Stromal cell of bone marrow (primary cell): ENCODE results near the gene STK17A.
"Not testable (repeated sequence)": the region's sequence is repeated elsewhere in the genome, so short reads cannot be mapped to it uniquely, and the experiment has no call there.

Experiments used
- DNase-seq: peaks from one replicate; pipeline ENCODE4 v3.0.0-alpha.2; 2012; ENCODE audit warnings: low read depth

The STK17A gene

DNA sequence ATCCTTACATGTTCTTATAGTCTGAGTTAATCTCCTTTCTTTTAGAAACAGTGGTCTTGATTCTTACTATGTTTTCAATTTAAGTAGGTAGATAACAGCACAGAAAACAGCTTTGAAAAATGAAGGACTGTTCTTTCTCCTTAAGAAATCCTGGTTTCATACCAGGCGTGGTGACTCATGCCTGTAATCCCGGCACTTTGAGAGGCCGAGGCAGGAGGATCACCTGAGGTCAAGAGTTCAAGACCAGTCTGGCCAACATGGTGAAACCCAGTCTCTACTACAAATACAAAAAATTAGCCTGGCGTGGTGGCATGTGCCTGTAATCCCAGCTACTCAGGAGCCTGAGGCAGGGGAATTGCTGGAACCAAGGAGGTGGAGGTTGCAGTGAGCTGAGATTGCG, 13.5 kb downstream of the STK17A start:
- DNase-seq, result not testable (repeated sequence)

DNA sequence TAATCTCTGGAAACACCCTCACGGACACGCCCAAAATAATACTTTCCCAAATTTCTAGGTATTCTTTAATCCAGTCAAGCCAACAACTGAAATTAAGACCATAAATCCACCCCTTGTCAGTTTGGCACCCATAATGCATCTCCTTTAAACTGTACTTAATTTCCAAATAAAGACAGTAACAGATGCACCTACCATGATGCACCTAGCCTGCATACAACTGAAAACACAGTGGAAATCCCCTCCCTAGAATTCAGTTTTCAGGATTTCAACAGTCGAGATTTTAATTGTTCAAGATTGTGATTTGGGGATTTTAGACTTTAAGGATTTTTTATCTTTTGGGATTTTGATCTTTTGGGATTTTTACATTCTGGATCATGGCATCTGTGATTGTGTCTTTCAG, 17.1 kb downstream of the STK17A start:
- no peak for DNase-seq

DNA sequence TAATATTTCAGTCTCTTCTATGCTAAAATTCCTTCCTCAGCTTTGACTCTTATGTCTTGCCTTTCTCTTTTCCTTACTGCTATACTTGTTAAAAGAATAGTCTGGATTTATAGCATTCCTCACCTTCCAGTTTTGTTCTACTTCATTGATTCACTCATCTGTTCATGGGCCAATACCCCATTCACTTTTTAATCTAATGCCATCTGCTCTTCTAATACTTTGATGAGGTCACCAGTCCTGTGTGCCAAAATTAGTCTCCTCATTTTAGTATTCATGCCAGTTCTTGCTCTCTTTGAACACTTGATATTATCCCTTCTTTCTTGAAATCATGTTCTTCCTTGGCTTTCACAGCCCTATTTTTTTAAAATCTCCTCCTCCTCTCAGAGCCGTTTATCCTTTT, 19.3 kb downstream of the STK17A start:
- DNase-seq, result no peak

DNA sequence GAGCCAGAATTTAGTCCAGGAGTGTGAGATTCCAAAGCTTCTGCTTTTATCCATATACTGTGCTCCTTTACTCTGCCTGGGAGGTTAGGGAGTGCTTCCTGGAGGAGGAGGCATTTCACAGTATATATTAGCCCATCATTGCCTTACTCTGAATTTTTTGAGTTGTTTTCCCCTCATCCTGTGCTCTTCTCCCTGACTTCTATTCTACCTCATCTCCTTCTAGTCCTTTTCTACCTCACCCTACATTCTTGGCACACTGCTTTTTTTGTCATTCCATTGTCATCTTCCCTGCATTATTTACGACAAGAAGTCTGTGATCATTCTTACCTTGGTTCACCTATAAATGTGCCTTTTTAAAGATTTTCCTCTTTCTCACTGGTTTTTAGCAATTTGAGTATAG, 21.3 kb downstream of the STK17A start:
- no peak for DNase-seq

DNA sequence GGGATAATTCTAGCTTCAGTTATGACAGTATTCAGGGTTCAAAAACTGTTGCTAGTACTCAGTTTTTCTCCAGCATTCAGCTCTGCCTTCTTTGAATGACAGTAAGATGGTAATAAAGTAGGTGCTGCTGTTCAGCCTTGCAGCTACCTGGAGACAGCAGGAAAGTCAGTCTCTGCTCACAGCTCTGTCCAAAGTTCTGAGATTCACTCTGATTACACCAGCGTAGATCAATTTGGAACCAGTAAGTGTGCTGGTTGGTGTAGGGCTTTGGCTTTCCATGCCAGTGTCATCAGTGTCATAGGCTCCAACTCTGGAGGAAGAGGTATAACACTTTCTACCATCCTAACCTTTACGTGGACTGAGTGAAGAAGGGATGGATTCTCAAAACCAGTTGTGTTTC, 26.2 kb downstream of the STK17A start:
- no peak for DNase-seq

DNA sequence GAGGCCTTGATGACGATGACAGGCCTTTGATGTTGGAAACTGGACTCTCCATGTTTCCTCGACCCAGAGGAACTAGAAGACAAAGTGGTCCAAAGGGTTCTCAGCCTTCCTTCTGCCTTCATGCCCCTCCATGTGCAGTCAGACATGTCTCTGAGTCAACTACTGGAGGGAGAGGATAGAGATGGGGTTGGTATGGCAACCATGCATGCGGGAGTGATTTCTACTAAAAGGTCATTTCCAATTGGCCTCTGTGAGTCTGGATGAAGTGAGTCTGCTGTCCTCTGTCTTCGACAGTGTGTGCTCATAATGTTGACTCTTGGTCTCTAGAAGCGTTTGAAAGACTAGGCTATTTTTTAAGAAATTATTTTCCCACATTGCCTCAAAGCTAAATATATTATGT, 29.2 kb downstream of the STK17A start:
- no peak for DNase-seq

DNA sequence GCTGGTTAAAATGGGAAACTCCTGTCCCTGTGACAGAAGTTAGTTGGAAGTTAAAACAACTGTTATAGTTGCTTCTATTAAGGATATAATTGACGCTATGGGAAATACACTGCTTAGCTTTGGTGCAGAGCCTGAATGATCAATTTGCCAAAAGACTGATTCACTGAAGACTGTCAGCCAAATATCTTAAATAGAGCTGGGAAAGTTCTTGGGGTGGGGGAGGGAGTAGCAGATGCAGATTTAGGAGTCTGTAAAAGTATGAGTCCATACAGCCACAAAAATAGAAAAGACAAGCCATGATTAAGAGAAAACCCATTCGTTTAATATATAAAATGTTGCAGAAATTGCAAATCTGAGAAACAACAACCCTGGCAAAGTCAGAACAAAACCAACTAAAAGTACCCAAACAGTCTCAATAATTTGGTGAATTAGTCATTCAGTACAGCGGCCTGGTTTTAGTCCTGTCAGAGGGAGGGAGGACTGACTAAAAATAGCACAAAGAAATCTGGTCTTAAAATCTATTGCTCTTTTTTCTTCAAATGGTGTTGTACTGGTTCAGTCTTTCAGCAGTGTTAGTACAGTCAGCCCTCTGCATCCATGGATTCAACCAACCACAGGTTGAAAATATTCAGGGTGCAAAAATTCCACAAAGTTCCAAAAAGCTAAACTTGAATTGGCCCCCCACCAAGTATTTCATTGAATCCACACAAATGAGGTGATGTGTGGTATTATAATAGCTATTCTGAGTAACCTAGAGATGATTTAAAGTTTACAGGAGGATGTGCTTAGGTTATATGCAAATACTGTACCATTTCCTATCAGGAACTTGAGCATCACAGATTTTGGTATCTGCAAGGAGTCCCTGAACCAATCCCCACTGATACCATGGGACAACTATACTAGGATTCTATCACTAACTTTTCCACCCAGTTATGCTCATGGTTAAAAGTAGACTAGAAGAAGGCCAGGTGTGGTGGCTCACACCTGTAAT, 30.0 kb downstream of the STK17A start:
- peak; percentile 72 for DNase-seq

DNA sequence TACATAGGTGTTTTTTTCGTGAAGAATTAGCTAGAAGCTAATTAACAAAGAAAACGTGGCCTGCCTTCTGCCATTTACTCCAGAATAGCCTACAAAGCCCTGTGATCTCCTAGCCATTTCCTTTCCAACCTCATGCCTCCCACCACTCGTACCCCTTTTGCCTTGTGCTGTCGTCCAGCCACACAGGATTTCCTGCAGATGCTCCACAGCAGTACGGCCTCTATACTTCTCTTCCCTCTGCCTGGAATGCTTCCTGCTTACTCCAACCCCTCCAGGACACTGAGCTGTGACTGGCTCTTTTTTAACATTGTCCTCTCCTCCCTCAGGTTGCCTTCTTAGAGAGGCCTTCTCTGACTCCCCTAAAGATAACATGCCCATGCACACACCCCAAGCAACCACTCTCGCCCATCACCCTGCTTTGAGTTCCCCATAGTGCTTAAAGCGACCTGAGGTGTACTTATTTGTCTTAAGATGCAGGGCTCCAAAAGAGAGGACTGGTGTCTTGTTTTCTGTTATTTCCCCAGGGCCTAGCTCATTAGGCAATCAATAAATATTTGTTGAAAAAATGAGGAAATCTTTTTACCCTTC, 32.7 kb downstream of the STK17A start:
- DNase-seq, result no peak

DNA sequence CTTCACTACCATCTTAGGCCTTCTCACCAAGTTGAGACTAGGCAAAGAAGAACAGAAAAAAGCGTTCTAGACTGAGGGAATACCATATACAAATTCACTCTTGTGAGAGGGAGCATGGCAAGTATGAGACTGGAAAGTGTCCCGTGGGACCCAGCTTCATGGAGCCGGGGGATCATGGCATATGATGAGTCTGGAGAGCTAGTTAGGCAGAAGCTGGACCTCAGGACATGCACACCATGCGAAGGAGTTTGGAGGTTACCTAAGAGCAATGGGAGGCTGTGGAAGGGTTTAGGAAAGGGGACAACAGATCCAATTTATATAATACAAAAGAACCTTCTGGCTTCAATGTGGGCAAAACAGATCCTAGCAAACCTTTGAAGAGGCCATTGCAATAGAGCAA, 34.1 kb downstream of the STK17A start:
- no peak for DNase-seq

DNA sequence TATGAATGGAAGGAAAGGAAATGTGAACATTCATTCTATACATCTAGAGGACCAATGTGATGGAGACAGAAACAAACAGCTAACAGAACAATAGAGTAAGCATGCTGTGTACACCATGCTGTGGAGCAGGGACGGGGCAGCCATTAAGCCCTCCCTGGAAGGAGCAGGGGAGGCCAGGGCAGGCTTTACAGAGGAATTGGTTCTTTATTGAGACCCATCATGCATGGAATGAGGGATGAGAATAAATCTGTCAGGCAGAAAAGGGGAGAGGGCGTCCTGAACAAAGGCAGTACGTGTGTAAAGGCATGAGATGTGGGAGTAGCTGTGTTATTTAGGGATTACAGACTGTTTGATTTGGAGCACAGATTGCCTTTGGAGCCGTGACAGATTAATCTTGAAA, 35.2 kb downstream of the STK17A start:
- DNase-seq, result no peak

DNA sequence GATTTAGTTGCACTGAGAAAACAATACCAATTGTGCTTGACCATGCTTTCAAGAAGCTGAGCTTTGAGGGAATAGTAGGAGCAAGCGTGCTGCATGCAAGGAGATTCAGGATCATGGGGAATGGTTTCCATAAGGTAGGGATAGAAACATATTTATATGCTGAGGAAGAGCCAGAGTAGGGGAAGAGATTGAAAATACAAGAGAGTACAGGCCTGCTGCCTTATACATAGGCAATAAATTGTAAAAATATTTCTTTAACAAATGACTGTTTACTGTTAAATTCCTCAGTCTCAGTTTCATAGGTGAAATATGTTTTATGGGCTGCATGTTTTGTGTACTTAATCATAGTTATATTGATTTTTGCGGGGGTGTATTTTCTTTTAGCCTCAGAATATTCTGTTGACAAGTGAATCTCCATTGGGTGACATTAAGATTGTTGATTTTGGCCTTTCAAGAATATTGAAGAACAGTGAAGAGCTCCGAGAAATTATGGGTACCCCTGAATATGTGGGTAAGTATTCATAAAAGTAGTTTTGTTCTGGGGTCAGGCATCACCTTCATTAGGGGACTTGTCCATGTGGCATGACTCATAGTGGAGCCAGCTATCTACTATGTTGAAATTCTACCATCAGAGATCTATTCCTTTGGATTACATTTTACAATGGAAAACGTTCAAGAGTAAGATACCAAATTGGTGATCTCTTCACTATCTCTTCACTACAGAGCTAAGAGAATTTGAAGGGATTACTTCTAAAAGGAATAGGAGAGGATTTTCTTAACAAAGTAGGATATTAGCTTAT, 36.5 kb downstream of the STK17A start:
- no peak for DNase-seq

DNA sequence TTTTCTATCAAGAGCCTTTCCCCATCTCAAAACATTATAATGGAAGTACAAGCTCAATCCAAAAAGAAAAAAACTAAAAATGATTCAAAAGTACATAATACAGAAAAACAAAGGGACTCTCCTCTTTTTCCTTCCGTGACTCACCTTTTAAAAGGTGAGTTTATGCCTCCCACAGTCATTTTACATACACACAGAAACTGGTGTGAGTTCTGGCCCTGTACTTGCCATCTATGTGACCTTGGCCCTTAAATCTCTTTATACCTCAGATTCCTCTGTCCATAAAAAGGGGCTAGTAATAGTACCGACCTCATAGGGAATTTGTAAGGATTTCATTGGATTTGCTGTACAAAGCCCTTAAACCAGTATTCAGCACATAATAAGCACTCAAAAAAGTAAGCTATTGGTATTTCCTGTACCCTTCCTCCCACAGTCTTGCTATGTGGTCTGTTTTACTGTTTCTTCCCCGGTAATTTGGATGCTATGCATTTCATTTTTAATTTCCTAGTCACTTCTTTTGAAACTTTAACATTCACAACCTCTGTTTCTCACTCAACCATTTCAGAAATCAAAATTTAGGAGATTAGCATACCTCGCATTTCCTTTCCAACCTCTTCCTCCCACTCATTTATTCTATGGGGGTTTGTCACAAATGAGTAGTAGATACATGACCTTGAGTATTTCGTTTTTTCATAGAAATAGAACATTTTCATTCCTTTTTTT, 39.0 kb downstream of the STK17A start:
- DNase-seq, result no peak

DNA sequence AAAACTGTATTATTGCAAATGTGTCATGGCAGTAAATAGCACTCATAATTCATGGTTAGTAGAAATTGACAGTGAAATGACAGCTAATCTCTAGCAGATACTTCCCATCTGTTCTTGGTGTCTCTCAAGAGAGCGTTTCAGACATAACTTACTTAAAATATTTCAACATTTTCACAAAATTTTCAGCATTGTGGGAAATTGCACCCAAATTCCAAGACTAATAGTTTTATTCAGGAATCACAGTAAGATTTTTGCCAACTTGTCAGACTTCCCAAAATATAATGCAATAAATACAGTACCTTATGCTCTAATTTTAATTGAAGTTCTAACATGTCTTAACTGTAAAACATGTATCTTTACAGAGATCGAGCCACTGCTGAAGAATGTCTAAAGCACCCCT, 41.2 kb downstream of the STK17A start:
- DNase-seq, result no peak

DNA sequence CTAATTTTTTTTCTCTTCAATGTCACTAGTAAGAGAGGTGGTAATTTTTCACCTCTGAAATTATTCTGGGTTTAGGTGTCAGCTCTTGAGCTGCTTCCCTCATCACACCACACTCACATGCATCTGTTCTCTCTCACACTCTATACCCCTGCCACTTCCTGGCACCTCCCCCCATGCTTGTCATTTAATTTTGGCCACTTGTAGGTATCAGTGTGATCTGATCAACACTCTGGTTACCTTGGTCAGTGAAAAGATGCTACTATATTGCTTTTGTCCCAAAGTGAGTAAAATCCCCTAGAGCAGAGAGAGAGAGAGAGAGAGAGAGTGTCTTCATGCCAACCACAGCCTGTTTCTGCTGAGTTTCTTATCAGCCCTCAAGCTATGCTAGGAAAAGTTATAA, 42.5 kb downstream of the STK17A start:
- DNase-seq, result no peak

DNA sequence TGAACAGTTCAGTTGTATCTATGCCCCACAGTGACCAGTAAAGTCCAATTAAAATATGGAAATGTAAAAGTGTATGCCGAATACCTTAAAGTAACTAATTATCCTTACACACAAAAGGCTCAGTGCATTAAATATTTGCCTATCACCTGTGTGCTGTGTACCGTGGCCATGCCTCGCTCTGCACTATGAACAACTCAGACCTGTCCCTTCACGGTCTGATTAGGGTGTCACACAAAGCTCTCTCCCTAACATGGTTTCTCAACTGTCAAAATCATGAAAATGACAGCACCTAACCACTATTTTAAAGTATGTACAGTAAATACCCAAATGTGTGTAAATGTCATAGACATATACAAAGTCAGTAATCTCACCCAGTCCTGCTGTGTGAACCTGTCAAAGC, 43.1 kb downstream of the STK17A start:
- no peak for DNase-seq

DNA sequence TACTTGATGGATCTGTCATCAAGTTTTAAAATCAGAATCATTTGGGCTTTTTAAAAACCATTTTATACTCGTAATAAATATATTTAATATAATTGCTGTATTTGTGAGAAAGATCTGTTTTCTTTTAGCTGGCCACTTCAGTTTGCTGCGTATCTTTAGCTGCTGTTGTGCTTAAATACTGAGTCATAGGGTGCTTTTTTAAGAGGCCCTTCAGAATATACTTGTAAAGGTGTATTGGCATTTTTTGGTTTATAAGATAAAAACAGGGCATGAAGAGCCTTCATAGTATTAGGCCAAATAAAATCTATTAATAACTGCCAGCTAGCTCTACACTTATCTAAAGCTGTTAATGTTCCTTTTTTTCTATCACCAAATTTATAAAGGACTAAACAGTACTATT, 43.8 kb downstream of the STK17A start:
- no peak for DNase-seq

DNA sequence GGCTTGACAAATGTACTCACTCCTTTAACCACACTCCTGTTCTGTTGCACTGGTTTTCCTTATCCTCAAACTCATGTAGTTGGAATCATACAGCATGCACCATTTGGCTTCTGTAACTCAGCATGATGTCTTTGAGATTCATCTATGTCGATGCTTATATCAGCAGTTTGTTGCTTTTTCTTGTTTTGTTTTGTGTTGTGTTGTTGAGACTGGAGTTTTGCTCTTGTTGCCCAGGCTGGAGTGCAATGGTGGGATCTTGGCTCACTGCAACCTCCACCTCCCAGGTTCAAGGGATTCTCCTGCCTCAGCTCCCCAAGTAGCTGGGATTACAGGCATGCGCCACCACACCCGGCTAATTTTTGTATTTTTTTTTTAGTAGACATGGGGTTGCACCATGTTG, 44.9 kb downstream of the STK17A start:
- DNase-seq, result not testable (repeated sequence)

DNA sequence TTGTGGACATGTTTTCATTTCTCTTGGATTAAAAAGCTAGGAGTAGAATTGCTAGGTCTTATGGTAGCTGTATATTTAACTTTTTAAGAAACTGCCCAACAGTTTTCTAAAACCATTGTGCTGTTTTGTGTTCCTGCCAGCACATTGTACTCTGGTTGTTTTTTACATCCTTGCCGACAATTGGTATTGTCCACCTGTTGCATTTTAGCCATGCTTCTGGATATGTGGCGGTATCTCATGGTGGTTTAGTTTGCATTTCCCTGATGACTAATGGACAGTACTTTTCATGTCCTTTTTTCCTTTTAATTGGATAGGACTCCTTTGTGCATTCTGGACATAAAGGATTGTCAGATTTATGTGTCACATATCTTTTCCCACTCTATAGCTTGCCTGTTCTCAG, 45.5 kb downstream of the STK17A start:
- DNase-seq, result no peak

DNA sequence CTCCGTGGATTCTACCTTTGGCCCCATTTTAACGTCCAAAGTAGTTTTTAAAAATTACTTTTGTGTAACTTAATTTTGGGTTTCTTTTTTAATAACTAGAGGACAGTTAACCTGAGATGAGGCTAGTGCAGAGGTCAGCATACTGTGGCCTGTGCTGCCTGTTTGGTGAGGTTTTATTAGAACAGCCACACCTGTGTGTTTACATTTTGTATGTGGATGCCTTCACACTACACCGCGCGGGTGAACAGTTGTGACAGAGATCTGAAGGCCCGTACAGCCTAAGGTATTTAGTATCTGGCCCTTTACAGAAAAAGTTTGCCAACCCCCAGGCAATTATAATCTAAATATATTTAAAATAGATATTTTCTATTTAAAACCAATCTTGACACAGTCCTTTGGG, 46.9 kb downstream of the STK17A start:
- DNase-seq, result no peak

DNA sequence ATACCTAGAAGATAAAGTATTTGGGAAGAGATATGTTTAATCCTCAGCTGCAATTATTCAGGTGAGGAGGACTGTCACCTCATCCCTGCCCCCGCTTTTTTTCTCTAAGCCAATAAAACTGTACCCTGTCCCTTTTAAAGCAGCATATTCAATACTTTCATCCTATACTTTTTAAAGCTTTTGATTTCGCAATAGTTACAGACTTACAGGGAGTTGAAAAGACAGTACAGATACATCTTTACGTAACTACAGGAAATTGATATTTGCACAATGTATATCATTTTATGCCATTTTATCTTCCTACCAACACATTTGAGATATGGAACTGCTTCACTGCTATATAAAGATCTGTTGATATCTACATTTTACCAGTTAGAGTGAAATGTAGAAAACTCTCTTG, 47.6 kb downstream of the STK17A start:
- DNase-seq, result no peak

DNA sequence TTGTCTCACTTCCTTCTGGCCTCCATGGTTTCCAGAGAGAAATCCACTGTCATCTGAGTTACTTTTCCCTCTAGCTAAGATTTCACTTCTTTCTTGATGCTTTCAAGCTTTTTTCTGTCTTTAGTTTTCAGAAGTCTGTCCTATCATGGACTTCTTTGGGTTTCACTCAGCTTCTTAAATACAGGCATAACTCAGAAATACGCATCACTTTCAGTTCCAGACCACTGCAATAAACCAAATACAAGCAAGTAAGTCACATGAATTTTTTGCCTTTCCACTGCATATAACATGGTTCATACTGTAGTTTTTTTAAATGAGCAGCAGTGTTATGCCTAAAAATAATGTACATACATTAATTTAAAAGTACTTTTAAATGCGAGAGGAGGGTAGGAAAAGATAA, 48.7 kb downstream of the STK17A start:
- DNase-seq, result no peak

DNA sequence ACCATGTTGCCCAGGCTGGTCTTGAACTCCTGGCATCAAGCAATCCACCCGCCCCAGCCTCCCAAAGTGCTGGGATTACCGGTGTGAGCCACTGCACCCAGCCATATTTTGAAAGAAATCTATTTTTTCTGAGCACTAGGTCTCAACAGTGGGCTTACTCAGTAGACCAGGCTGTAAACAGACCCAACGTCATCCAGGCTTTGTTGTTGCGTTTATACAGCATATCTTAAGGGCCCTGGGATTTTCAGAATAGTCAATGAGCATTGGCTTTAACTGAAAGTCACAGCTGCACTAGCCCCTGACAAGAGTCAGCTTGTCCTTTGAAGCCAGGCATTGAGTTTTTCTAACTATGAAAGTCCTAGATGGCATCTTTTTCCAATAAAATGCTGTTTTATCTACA, 49.8 kb downstream of the STK17A start:
- no peak for DNase-seq
